OCI-LY3 (cell line): ENCODE measurements around the gene KLF14.

Experiments
- CTCF ChIP-seq: fragments of 200-600, 300-600 bp; sonication (generic); IDR thresholded peaks from 2 replicates; pipeline ENCODE4 v1.5.1; 2014; ENCODE audit warnings: antibody characterized with exemption, low read length, low read depth
- EZH2phosphoT487 ChIP-seq: fragments of 200-600 bp; shearing (Covaris generic); IDR thresholded peaks from 2 replicates; pipeline ENCODE4 v1.6.1; 2018; ENCODE audit warnings: antibody characterized with exemption, mixed run types, low read depth

- TF ChIP-seq CTCF (peak; percentile 40), EZH2phosphoT487 (no peak)
Measured at GRCh38 chr7:130732980-130733930, 752 bp downstream of the KLF14 start.
